IPS-18c (cell line): ENCODE data around the gene PTPRN2.

Experiments
- H3K4me3 ChIP-seq: 2 replicates; pipeline ENCODE4 v1.7.0; 2013; ENCODE audit warnings: low read depth, mild to moderate bottlenecking, low read length, moderate library complexity; ENCODE audit not compliant: insufficient read depth
- H3K9me3 ChIP-seq: one replicate; pipeline ENCODE4 v1.6.1; 2013; ENCODE audit warnings: mild to moderate bottlenecking, low read length, moderate library complexity; ENCODE audit not compliant: control insufficient read depth, insufficient read depth

Gene PTPRN2

DNA sequence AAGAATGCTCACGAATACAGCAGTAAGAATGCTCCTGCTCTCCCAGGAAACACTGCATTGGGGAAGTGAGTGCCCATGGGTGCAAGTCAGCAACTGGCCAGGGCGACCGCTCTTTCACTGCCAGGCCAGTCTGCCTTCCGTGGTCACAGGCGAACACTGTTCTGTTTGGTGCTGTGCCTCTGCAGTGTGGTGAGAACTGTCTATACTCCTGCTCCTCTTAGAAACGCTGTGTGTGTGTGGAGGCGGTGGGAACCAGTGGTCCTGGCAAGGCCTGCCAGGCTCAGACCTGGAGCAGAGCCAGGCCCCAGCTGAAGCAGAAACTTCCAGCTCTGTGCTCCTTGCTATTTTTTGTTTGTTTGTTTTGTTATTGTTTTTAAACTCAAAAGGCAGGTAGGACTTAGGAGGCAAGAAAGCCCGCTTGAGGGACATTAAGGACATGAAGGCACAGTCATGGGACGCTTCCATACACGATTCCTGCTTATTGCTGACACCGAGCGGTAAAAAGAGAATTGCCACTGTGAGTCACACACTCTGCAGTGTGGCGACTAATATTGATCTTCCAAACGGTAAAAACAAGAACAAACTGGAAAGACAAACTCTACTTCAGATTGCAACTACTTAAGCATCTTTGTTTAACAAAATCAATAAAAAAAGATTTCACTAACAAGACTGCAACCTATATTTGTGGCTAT lies 820.0 kb downstream of the PTPRN2 start:
- Histone ChIP-seq H3K4me3 (no peak overlapping the region), H3K9me3 (peaks cover 60% of the 10 kb centered on the region)

DNA sequence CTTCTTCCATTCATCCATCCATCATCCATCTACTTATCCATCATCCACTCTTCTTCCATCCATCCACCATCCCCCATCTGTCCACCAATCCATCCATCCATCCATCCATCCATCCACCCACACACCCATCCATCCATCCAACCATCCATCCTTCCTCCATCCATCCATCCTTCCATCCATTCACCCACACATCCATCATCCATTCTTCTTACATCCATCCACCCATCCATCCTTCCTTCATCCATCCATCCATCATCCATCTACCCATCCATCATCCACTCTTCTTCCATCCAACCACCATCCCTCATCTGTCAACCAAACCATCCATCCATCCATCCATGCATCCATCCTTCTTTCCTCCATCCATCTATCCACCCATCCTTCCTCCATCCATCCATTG lies 821.5 kb downstream of the PTPRN2 start:
- Histone ChIP-seq H3K4me3 (no peak overlapping the region; the same call in 1 of the 2 replicates), H3K9me3 (peaks cover 48% of the 10 kb centered on the region)

DNA sequence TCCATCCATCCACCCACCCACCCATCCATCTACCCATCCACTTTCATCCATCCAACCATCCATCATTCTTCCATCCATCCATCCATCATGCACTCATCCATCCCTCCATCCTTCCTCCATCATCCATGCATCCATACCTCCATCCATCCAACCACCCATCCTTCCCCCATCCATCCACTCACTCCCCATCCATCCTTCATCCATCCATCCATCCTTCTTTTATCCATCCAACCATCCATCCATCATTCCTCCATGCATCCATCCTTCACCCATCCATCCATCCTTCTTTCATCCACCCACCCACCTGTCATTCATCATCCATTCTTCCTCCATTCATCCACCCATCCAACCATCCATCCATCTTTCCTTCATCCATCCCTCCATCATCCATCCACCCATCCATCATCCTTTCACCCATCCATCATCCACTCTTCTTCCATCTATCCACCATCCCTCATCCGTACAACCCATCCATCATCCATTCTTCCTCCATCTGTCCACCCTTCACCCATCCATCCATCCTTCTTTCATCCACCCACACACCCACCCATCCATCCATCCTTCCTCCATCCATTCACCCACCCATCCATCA lies 822.6 kb downstream of the PTPRN2 start:
- H3K9me3 ChIP-seq = peaks cover 46% of the 10 kb centered on the region
- H3K4me3 ChIP-seq = peak overlapping the region; percentile 15; the same call in 1 of the 2 replicates

DNA sequence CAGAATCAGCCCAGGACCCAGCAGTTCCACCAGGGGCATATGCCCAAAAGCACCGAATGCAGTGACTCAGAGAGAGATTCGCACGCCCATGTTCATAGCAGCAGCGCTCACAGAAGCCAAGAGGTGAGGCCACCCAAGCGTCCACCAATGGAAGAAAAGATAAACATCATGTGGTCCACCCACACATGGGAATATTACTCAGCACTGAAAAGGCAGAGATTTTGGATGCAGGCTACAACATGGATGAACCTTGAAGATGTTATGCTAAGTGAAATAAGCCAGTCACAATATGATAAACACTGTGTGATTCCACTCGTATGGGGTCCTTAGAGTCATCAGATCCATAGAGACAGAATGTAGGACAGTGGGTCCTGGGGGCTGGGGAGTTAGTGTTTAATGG lies 823.4 kb downstream of the PTPRN2 start:
- H3K4me3 ChIP-seq = no peak overlapping the region
- peaks cover 44% of the 10 kb centered on the region for H3K9me3 ChIP-seq

DNA sequence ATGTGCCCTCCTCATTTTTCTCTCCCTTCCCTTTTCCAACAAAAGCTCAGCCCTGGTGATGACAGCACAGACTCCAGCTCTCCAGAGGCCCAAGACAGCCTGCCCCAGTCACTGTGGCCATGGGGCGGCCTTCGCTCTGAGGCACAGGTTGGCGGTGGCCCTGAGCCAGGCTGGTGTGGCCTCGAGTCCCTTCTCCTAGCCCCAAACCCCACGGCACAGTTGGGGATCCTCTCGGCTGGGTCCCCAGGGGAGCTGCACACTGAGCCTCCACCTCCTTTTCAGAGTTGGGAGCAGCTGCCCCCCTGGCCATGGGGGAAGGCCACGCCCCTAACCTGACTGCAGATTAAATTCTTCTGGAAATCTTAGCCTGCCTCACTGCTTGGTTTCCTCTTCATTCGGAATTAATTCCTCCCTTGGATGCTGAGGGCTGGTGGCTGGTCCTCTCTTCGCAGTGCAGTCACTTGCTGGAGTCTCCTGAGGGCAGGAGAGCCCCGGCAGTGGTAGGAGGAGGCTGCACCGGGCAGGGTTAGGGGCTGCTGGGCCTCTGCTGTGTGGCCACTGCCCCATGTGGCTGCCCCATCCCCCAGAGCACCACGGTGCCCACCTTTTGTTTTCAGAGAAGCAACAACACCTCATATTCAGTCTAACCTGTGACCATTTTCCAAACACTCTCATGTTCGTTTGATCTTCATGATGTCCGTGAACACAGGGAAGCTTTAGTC lies 824.2 kb downstream of the PTPRN2 start:
- Histone ChIP-seq H3K9me3 (peaks cover 45% of the 10 kb centered on the region), H3K4me3 (no peak overlapping the region)

DNA sequence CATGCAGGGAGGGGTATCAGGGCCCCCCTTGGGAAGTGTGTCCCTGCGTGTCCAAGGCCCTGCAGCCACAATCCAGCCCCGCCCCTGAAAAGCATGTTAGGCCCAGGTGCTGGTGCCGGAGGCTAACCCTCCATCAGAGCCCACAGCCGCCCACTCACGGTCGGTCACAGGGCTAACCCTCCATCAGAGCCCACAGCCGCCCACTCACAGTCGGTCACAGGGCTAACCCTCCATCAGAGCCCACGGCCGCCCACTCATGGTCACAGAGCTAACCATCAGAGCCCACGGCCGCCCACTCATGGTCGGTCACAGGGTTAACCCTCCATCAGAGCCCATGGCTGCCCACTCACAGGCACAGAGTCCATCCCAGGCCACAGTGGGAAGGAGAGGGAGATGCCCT lies 824.8 kb downstream of the PTPRN2 start:
- H3K4me3 ChIP-seq = no peak overlapping the region
- H3K9me3 ChIP-seq = peaks cover 50% of the 10 kb centered on the region

DNA sequence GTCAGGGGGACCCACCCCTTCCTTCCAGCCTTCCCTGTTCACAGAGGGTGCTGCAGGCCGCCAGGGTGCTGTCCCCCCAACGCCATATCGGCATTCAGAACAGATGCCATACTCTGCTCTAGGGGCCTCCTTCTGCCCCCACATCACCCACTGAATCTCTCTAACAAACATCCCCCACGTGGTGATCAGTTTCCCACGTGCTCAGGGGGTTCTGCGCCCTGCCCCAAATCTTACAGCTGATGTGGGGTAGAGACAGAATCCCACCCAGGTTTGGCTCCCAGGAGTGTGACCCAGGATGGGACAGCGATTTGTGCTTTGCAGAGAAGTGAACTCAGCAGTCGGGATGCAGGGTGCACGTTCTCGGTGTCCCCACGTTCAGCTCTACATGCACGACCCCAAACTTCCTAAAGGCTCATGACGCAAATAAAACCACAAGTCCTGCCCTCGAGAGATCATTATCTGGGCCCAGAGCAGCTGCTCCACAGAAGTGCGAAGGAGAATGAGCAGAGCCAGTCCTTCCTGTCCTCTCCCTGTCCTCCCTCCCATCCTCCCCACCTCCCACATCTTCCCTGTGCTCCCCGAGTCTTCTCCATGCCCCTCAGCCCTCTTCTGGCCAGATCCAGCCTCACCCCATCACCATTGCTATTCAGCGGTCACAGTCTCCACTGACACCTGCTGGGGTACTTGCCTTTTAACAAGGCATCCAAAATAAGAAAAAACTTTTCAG lies 827.5 kb downstream of the PTPRN2 start:
- peaks cover 53% of the 10 kb centered on the region for H3K9me3 ChIP-seq

DNA sequence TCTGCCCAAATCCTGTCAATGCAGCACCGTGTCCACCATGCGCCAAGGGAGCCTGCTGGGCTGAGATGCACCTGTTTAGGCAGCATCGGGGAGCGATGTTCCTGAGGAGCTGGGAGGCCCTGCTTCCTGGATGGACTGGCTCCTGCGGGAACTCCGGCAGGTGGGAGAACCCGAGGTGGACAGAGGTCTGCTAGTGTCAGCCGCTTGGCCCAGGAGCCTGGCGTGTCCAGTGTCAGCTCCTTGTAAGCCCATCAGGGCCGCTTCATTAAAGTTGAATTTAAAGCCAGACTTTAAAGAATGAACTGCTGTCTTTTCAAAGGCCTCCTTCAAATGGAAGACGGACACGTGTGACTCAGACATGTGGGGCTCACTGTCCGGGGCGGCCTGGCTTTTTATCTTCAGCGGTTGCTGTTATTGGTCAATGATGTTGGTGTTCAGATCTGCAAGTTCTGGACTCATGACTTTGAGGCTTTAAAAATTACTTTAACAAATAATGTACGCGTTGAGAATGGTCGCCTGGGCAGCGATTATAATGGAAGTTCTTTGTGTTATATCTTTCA lies 828.3 kb downstream of the PTPRN2 start:
- peaks cover 48% of the 10 kb centered on the region for H3K9me3 ChIP-seq
- no peak overlapping the region; the same call in 1 of the 2 replicates for H3K4me3 ChIP-seq

More for the DNA sequence above, 827.5 kb downstream of the PTPRN2 start:
- no peak overlapping the region for H3K4me3 ChIP-seq

DNA sequence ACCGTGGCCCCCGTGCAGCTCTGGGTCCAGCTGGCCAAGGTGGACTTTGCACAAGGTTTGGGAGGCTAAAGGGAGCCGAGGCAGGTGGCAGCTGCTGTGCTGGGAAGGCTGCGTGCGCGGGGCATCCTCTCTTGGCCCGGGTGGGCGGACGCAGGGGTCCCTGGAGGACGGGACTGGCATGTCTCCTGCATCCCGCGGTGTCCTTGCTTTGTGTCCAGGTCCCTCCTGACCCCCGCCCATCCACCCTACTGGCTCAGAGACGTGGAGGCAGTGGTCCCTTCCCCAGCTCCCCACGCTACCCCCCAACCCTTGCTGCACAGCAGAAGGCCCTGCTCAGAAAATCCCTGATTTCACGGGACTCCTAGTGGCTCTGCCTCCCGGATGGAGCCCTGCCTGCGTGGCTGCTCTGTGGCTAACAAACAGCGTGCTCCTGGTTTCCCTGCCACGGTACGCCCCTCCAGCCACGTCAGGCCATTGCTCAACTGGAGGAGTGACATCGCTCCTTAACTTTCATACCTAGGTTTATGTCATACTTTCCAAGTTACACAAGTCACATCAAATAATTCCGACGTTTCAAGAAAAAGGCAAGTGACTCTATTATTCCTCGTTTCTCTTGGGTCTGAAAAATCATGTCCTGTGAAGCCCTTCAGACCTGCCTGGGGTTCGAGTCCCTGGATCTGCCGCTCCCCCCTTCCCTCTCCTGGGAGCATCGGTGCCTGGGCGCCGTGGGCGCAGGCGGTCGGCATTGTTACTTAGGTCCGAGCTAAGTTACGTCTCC lies 829.0 kb downstream of the PTPRN2 start:
- Histone ChIP-seq H3K4me3 (no peak overlapping the region; the same call in 1 of the 2 replicates), H3K9me3 (peaks cover 49% of the 10 kb centered on the region)

DNA sequence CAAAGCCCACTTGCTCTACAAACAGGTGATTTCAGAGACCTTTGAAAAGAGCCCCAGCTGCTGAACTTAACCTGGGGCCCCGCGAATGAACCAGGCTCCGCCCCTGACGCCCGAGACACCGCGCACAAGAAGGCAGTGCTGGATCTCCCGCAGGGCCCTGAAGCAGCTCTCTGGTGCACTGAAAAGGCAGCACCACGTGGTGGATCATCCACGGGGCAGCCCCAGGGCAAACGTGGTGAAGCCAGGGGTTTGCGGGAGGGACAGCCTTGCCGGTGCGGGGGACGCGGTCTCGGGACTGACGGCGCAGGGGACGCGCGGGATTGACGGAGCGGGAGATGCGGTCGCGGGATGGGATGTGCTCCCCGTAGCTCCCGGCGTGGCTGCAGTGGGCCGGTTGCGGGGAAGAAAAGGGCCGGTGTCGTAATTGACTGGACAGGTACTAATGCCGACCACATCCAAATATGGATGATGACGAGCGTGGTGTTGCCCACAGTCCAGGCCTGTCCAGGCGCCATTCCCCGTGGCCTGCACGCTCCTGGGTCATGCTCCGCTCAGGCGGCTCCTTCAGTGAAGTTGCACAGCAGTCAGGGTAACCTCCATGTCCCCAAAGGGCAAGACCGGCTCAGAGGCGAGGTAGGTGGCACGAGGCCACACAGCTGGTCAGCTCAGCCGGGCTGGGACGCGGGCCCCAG lies 829.7 kb downstream of the PTPRN2 start:
- Histone ChIP-seq H3K4me3 (no peak overlapping the region), H3K9me3 (peaks cover 48% of the 10 kb centered on the region)

DNA sequence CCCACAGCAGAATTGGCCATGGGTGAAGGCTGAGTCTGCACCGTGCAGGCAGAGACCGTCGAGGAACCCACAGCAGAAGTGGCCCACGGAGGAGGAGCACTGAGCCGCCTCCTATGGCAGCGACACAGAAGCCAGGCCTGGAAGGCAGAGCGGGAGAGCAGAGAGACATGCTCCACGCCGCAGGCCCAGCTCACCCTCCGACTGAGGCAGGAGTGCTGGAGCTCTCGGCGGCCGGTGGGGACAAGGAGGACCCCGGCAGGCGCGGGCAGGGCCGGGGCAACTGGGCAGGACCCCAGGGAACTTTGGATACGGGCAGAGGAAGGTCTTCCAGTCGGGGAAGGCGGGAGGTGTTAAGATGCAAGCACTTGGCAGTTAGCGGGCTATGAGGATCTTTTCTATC lies 830.4 kb downstream of the PTPRN2 start:
- H3K9me3 ChIP-seq = peaks cover 53% of the 10 kb centered on the region

DNA sequence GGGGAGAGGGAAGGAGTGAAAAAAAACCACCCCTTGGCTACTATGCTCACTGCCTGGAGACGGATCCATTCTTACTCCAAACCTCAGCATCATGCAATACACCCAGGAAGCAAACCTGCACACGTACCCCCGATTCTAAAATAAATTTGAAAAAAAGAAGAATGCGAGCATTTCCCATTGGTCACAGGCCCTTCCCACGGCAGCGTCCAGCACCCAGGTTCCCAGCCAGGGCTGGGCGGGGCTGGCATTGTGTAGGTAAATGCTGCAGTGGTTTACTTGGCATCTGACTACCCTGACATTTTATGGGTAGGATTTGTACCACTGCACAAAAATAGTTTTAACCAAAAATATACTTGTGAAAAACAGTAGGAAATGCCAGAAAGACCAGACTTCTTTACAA lies 831.9 kb downstream of the PTPRN2 start:
- Histone ChIP-seq H3K9me3 (peaks cover 59% of the 10 kb centered on the region), H3K4me3 (no peak overlapping the region)

More for the DNA sequence above, 830.4 kb downstream of the PTPRN2 start:
- H3K4me3 ChIP-seq = no peak overlapping the region

DNA sequence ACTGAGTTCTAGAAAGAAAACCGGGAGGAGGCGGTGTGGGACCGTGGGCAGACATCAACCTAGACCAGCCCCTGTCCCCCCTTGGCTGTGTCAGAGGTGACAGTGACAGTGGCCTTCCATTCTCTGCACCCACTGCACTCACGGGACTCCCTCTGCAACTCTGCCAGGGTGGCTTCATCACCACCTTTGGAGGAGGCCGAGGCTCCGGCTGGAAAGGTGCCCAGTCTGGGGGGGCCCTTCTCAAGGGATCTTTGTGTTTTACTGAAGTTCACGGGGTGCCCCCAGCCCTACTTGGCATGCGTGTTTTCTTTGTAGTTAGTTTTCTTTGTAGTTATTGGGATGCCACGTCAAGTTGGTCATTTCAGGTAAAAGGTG lies 833.2 kb downstream of the PTPRN2 start:
- no peak overlapping the region; the same call in 1 of the 2 replicates for H3K4me3 ChIP-seq
- H3K9me3 ChIP-seq = peaks cover 61% of the 10 kb centered on the region

DNA sequence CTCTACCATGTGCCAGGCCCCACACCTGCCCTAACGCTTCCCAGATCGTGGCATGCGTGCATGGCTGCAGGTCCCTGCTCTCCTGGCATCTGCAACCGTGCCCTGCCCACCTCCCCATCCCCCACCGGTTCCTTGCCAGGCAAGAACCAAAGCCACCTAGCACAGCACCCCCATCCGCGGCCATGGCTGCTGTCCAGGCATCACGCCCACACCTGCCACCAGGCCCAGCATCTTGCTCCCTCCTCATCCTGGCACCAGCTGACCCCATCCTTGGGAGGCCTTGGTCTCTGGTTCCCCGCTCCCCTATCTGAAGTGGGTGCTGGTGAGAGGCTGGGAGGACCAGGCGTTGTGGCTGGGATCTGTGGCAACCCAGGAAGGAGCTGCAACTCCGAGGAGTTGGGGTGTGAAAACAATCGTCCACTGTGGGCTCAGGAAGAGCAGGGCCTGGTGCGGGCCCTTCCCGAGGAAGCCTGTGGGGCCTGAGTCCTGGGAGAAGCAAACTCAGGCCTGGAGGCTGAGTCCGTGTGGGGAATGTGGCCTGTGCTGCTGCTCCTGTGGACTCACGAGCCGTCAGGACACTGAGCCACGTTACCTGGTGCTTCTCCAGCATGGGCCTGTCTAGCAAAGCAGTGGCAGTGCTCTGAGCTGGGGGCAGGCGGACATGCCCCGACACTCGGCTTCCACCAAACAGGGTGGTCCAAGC lies 833.8 kb downstream of the PTPRN2 start:
- H3K9me3 ChIP-seq = peaks cover 57% of the 10 kb centered on the region
- H3K4me3 ChIP-seq = peak overlapping the region; percentile 1; the same call in 1 of the 2 replicates

DNA sequence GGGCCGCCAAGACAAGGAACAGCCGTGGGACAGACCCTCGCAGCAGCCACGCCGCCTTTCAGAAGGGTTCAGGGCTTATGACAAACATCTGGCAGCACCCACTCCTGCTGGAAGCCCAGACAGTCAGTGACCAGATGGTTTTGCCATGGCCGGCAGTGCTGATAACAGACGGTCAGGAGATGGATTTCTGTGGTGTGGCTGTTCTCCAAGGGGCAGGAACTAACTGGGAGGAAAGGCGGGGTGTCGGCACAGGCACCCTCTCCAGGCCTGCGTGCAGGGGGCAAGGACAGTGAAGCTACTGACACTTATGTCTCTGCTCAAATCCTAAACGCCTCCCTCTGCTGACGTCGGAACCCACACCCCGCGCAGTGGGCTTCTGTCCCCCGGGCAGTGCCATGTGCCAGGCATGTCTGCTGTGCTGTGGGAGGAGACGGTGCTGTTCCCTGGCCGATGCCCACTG lies 834.8 kb downstream of the PTPRN2 start:
- no peak overlapping the region; the same call in 1 of the 2 replicates for H3K4me3 ChIP-seq
- H3K9me3 ChIP-seq = peaks cover 58% of the 10 kb centered on the region
